GM21786 (cell line): ENCODE results near the gene KIF16B.
"Not testable (repeated sequence)": the region's sequence is repeated elsewhere in the genome, so short reads cannot be mapped to it uniquely, and the experiment has no call there.

Experiments used
- ATAC-seq: cut with Tn5 transposase; IDR thresholded peaks from one replicate; pipeline ENCODE4 v1.9.1; 2021; ENCODE audit not compliant: unreplicated experiment

KIF16B gene

DNA sequence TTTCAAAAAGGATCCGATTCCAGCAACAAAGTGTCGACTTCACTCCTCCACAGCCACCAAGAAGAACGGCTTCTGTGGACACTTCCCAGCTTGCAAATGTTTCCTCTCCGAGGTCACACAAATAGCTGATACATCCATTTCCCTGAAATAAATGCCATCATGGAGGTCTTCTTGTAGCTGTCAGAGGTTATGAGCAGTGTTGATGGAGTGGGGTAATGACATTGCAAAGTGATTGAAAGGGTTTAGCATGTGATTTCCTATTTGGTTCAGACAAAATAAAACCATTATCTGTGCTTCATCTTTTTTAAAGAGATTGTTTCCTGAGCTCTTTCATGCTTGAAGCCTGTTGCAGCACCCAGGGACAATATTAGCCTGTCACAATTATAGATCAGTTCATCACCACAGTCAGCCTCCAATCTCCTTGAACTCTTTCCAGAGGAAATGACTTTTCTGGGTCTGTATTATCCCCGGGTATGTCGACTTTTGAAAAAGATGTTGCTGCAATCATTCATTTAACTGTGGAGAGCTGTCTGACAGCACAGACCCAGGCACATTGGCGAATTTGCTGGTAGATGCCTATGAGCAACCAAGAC, 16.9 kb upstream of the KIF16B start:
- ATAC-seq: no peak

GRCh38 chr20:16589623-16590022, 16.4 kb upstream of the KIF16B start:
- ATAC-seq: no peak

- ATAC-seq: no peak
These were observed 15.0 kb upstream of the KIF16B start for GRCh38 chr20:16588241-16588640.

GRCh38 chr20:16587066-16587465, 13.8 kb upstream of the KIF16B start:
- ATAC-seq: no peak

DNA sequence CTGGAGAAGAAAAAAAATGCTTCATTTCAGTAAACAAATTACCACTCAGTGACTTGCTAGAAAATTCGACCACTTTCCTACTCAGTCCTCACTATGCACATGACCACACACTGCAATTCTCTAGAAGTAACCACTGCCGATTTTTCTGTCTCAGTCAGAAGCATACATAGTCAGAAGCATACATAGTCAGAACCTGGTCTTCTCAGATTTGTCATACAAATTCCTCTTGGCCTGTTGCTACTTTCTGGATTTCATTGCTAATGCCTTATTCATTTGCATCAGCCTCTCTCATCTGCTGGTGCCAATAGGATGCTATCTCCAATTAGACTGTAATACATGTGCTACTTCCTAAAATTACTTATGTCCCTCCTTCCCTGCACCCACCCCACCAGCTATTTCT, 10.2 kb upstream of the KIF16B start:
- ATAC-seq: no peak

GRCh38 chr20:16581241-16581640, 8.0 kb upstream of the KIF16B start:
- no peak for ATAC-seq

DNA sequence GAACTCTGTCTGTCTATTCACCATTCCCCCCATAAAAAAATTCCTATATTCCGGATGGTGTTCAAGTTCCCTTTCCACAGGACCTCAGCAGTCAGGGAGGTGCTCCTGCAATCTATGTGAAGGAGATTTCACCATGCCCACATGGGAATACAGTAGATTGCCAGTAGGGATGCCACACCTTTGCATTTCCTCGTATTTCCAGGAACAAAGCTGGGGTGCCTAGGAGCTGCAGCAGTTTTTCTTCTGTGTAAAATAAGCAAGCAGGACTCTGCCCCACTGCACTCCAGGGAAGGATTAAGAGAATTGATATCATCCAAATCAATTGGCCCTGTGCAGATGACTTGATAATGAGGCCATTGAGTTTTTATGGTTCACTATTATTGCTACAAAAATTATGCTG, 7.4 kb upstream of the KIF16B start:
- no peak for ATAC-seq

DNA sequence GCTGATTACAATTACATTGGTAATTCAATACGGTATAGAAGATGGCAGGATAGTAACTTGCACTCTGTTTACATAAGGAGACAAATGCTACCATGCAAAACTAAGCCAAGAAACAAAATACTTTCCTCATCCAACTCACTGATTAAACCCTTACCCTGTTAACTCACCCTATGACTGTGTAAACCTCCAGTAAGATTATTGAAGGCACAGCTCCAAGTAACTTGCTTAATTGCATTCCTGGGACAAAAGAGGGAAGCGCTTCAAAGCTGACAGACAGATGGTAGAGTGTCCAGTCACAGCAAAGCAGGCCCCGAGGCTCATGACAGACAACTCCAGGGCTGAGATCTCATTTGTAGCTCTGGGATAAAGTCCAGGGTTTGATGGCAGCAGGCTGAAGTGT, 6.9 kb upstream of the KIF16B start:
- ATAC-seq: no peak

DNA sequence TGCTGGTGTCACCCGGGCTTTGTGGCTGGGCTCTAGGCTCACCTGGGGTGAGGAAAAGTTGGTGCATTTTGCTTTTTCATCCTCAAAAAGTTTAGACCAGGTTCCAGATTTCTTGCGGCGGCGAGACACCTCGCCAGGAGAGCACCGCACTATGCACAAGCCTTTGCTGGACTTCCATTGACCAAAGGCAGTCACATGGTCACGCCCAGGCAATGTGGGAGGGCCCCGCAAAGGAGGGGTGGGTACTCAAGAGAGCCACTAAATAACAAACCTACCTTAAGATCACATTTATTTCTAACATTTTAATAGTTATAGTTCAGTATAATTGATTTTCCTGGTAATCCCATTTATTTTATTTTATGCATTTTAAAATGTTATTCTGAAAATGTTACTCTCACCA, 3.0 kb upstream of the KIF16B start:
- ATAC-seq: no peak

GRCh38 chr20:16575390-16576140, 2.3 kb upstream of the KIF16B start:
- ATAC-seq: no peak

- peak; percentile 67 for ATAC-seq
These were observed 1.6 kb upstream of the KIF16B start for GRCh38 chr20:16574656-16575355.

- ATAC-seq: no peak
These were observed 1.9 kb downstream of the KIF16B start for GRCh38 chr20:16571333-16571732.

GRCh38 chr20:16569246-16570153, 3.7 kb downstream of the KIF16B start:
- ATAC-seq: no peak

DNA sequence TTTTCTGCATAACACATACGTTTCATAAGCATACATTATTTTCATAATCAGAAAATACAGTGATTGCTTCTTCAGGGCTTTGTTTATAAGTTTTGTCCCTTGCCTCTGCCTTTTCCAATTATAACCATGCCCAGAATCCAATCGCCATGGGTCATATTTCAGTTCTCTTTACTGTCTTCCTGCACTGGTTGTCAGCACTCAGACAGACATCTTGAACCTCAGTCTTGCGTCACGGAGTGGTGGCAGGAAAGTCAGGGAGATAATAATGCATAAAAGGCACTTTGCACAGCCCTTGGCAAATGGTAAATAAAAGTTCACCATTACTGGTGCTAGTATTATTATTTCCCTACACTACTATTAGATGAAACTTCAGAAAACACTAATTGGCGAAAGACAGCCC, 7.2 kb downstream of the KIF16B start:
- ATAC-seq: no peak

DNA sequence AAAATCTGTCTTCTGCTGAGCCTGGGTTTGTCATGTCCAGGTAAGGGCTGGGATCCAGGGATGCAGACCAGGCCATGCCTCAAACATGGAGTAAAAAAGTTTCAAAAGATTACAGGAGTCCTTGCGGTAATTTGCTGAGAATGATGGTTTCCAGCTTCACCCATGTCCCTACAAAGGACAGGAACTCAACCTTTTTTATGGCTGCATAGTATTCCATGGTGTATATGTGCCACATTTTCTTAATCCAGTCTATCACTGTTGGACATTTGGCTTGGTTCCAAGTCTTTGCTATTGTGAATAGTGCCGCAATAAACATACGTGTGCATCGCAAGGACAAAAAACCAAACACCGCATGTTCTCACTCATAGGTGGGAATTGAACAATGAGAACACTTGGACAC, 9.2 kb downstream of the KIF16B start:
- ATAC-seq: not testable (repeated sequence)

GRCh38 chr20:16563066-16563806, 10.0 kb downstream of the KIF16B start:
- no peak for ATAC-seq

GRCh38 chr20:16562259-16562658, 11.0 kb downstream of the KIF16B start:
- no peak for ATAC-seq

GRCh38 chr20:16560661-16561060, 12.6 kb downstream of the KIF16B start:
- no peak for ATAC-seq

- ATAC-seq: no peak
These were observed 13.0 kb downstream of the KIF16B start for GRCh38 chr20:16560216-16560615.

GRCh38 chr20:16556301-16556700, 16.9 kb downstream of the KIF16B start:
- ATAC-seq: no peak

DNA sequence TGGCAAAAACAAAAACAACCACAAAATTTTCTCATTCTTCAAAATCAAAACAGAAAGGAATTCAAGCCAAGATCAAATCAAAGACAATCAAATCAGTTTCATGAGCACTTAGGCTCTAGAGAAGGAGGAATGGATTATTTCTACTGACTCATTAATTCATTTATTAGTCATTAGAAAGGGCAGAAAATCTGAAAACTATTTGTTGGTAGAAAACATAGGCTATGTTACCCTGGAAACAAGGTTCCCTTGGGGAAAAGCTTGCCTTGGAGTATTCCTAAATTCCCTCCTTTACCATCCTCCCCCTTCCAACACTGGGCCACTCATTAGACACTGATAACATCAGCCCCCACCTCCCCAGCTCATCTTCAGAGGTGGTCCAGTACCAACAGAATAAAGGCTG, 17.5 kb downstream of the KIF16B start:
- no peak for ATAC-seq
